HepG2 (cell line): ENCODE data around the gene SLC2A10. TPM values are rescaled to one million over a fixed set of nuclear protein-coding genes. Genes with fewer than 3 reads are reported as not detected.

Experiments
- CREB1 ChIP-seq, 2 experiments: fragments of 450-650 bp in 1 of 2; IDR thresholded peaks; 2 replicates each; pipeline ENCODE4 v1.6.1; 2016 to 2017; ENCODE audit warnings: control low read depth in 1 of 2, mild to moderate bottlenecking in 1 of 2, missing compliant biosample characterization in 1 of 2, missing genetic modification characterization in 1 of 2
- EHMT2 ChIP-seq: fragments of 200-600 bp; sonication (generic); IDR thresholded peaks from 2 replicates; pipeline ENCODE4 v1.7.0; 2017; ENCODE audit warnings: antibody characterized with exemption, low read depth, low read length, borderline replicate concordance
- KDM4B ChIP-seq: sonication (generic); formaldehyde crosslinking; IDR thresholded peaks from 2 replicates; pipeline ENCODE4 v1.4.0; 2020; ENCODE audit warnings: missing genetic modification reagents
- KDM5A ChIP-seq: fragments of 200-600 bp; sonication (generic); IDR thresholded peaks from 2 replicates; pipeline ENCODE4 v1.7.0; 2018; ENCODE audit warnings: antibody characterized with exemption, mild to moderate bottlenecking, low read length, borderline replicate concordance
- MXI1 ChIP-seq: IDR thresholded peaks from 3 replicates; pipeline ENCODE4 v1.6.1; 2012; ENCODE audit warnings: low read depth, low read length, inconsistent platforms, borderline replicate concordance
- NR2F6 ChIP-seq, 2 experiments: IDR thresholded peaks; 2 replicates each; pipeline ENCODE4 v1.6.1; 2016; ENCODE audit warnings: antibody characterized with exemption in 1 of 2, mild to moderate bottlenecking in 1 of 2
- PTBP1 ChIP-seq: fragments of 200-400 bp; formaldehyde crosslinking; IDR thresholded peaks from 2 replicates; pipeline ENCODE4 v1.6.1; 2018; ENCODE audit warnings: low read length, low read depth; ENCODE audit not compliant: poor library complexity, severe bottlenecking
- TBP ChIP-seq: sonication (generic); formaldehyde crosslinking; IDR thresholded peaks from 2 replicates; pipeline ENCODE4 v1.5.0; 2020; ENCODE audit warnings: missing genetic modification reagents
- ZMYM2 ChIP-seq: sonication (generic); formaldehyde crosslinking; IDR thresholded peaks from 2 replicates; pipeline ENCODE4 v1.8.0; 2022; ENCODE audit warnings: mild to moderate bottlenecking, missing genetic modification reagents
- ZNF3 ChIP-seq: IDR thresholded peaks from 2 replicates; pipeline ENCODE4 v1.7.0; 2017; ENCODE audit warnings: inconsistent platforms
- ZNF33A ChIP-seq: sonication (generic); formaldehyde crosslinking; IDR thresholded peaks from 2 replicates; pipeline ENCODE4 v1.5.1; 2020; ENCODE audit warnings: missing genetic modification reagents, mild to moderate bottlenecking, moderate library complexity, borderline replicate concordance
- ZNF713 ChIP-seq: sonication (generic); formaldehyde crosslinking; IDR thresholded peaks from 2 replicates; pipeline ENCODE4 v1.4.0; 2020; ENCODE audit warnings: mild to moderate bottlenecking, missing genetic modification reagents
- polyA plus RNA-seq, 8 experiments: library from polyadenylated mRNA; depleted of rRNA in 3 of 8; stranded (reverse) in 7 of 8; unstranded in 1 of 8; fragments of >200 nt; fragmentation: Illumina TruSeq in 4 of 8; extraction: Trizol in 4 of 8; gene quantifications; 2 replicates each; pipeline versions ENCODE4 v1.2.1 to v1.2.3, GENCODE V29; 2011 to 2016; ENCODE audit warnings: low read depth in 4 of 8, missing spikeins in 1 of 8, mixed read lengths in 1 of 8; ENCODE audit not compliant: insufficient read depth in 1 of 8
- total RNA-seq, 5 experiments: library from RNA; depleted of rRNA; stranded (reverse); fragments of >200 nt; fragmentation: Illumina TruSeq; extraction: Trizol; gene quantifications; 2 replicates each; pipeline ENCODE4 v1.2.3, GENCODE V29; 2016; ENCODE audit warnings: low read depth in 1 of 5
- TF ChIP-seq, protein P1 (sequence below): sonication (generic); formaldehyde crosslinking; IDR thresholded peaks from 2 replicates; pipeline ENCODE4 v1.5.1; 2020; ENCODE audit warnings: missing genetic modification reagents, mild to moderate bottlenecking, borderline replicate concordance
- TF ChIP-seq, protein P2 (sequence below): sonication (generic); formaldehyde crosslinking; IDR thresholded peaks from 2 replicates; pipeline ENCODE4 v1.4.0; 2020; ENCODE audit warnings: mild to moderate bottlenecking, missing genetic modification reagents
- TF ChIP-seq, protein P3 (sequence below): sonication (generic); formaldehyde crosslinking; conservative IDR thresholded peaks from 2 replicates; pipeline ENCODE4 v1.8.0; 2022; ENCODE audit warnings: mild to moderate bottlenecking, moderate library complexity, missing genetic modification reagents

SLC2A10 gene
- total and polyA plus RNA-seq, 2 of the 13 experiments (the other 11 are each of a cell fraction or from before 2014, with no cell fraction given): 16.0 to 18.4 TPM

DNA sequence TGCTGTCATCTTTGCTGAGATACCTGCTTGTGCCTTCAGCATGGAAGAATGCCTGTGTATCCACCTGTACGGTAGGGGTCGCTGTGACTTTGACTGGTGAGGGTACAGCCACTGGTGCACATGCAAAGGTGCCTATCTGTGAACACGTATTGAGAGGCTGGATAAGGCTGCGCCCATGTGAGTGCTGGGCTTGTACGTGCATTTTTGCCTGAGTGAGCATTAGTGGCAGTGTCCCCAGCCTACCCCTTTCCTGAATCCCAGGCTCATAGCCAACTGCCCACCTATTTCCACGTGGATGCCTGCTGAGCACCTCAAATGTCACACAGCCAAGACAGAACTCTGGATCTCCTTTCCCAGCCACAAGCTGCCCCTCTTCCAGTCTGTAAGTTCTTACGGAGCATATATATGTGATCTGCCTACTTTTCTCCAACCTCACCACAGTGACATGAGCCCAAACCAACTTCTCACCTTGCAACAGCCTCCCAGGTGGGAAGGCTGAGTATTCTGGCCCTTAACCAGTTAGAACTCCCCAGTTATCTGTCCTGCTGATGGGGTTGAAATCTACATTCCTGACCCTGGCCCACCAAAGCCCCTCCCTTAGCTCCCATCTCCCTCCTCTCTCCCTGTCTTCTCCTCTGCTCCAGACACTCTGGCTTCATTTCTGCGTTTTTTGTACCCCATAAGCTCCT lies 1.1 kb upstream of the SLC2A10 start (continued):
- TF ChIP-seq KDM4B (CRISPR knock-in tag) (no peak), TBP (CRISPR knock-in tag) (no peak), CREB1 (IDR thresholded peaks at IDR 0.05) (no peak), CREB1 (CRISPR knock-in tag; IDR thresholded peaks at IDR 0.05) (peak; percentile 68), NR2F6 (IDR thresholded peaks at IDR 0.05) (no peak), NR2F6 (CRISPR knock-in tag; IDR thresholded peaks at IDR 0.05) (peak; percentile 59; the same call in 1 of the 2 replicates), EHMT2 (no peak), ZNF713 (CRISPR knock-in tag) (no peak; the same call in 1 of the 2 replicates), ZNF3 (no peak), ZMYM2 (CRISPR knock-in tag) (peak; percentile 38), KDM5A (no peak), PTBP1 (no peak), MXI1 (peak; percentile 47; the same call in 1 of the 3 replicates), ZNF33A (CRISPR knock-in tag) (peak; percentile 58; the same call in 1 of the 2 replicates)
- TF ChIP-seq, protein P1, sequence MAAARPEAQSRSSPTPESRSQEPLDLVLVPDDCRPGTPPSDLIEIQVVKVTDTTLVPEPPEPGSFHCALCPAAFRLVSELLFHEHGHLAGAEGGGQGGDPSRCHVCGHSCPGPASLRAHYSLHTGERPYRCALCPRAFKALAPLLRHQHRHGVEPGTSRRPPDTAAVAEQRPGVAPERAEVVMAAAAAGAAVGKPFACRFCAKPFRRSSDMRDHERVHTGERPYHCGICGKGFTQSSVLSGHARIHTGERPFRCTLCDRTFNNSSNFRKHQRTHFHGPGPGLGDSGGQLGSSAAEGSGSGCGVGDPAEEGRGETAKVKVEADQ (CRISPR knock-in tag): no peak
- TF ChIP-seq, protein P2, sequence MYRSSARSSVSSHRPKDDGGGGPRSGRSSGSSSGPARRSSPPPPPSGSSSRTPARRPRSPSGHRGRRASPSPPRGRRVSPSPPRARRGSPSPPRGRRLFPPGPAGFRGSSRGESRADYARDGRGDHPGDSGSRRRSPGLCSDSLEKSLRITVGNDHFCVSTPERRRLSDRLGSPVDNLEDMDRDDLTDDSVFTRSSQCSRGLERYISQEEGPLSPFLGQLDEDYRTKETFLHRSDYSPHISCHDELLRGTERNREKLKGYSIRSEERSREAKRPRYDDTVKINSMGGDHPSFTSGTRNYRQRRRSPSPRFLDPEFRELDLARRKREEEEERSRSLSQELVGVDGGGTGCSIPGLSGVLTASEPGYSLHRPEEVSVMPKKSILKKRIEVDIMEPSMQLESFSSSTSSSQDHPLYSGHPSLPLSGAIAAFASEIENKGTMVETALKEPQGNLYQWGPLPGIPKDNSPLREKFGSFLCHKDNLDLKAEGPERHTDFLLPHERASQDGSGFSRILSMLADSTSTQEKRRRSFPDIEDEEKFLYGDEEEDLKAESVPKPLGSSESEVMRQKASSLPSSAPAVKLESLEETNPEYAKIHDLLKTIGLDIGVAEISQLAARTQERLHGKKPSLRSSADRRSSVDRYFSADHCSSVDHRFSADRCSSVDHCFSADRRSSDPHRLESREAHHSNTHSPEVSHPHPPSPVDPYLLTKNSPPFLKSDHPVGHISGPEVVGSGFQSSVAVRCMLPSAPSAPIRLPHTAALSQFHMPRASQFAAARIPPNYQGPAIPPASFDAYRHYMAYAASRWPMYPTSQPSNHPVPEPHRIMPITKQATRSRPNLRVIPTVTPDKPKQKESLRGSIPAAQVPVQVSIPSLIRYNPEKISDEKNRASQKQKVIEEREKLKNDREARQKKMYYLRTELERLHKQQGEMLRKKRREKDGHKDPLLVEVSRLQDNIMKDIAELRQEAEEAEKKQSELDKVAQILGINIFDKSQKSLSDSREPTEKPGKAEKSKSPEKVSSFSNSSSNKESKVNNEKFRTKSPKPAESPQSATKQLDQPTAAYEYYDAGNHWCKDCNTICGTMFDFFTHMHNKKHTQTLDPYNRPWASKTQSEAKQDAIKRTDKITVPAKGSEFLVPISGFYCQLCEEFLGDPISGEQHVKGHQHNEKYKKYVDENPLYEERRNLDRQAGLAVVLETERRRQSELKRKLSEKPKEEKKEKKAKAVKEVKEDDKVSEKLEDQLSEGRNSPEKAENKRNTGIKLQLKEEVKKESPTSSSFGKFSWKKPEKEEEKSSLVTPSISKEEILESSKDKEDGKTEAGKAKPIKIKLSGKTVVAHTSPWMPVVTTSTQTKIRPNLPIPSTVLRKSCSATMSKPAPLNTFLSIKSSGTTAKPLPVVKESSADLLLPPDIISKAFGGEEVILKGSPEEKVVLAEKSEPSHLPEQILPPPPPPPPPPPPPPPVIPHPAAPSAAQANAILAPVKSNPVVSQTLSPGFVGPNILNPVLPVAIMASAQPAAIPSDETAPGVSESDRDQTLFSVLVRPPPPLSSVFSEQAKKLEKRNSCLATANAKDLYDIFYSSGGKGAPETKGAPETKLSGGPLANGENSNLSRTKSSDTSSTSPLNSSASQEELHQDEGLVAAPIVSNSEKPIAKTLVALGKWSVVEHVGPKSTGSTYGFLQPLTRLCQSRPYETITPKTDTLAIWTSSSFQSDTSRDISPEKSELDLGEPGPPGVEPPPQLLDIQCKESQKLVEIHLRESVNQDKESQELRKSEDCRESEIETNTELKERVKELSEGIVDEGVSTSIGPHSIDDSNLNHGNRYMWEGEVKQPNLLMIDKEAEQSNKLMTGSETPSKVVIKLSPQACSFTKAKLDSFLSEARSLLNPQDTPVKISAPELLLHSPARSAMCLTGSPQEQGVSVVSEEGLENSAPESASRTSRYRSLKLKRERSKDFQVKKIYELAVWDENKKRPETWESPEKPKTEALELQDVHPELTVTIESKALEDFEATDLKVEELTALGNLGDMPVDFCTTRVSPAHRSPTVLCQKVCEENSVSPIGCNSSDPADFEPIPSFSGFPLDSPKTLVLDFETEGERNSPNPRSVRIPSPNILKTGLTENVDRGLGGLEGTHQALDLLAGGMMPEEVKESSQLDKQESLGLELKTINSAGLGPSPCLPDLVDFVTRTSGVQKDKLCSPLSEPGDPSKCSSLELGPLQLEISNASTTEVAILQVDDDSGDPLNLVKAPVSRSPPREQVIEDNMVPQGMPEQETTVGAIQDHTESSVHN: 0 out of 2 replicates have a peak, but pooled peaks have one; percentile 70
- TF ChIP-seq, protein P3, sequence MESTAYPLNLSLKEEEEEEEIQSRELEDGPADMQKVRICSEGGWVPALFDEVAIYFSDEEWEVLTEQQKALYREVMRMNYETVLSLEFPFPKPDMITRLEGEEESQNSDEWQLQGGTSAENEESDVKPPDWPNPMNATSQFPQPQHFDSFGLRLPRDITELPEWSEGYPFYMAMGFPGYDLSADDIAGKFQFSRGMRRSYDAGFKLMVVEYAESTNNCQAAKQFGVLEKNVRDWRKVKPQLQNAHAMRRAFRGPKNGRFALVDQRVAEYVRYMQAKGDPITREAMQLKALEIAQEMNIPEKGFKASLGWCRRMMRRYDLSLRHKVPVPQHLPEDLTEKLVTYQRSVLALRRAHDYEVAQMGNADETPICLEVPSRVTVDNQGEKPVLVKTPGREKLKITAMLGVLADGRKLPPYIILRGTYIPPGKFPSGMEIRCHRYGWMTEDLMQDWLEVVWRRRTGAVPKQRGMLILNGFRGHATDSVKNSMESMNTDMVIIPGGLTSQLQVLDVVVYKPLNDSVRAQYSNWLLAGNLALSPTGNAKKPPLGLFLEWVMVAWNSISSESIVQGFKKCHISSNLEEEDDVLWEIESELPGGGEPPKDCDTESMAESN: no peak
